GM20000 (cell line): ENCODE data around the gene SOX14.

ENCODE experiments used
- DNase-seq: peaks from one replicate; pipeline ENCODE4 v3.0.0; 2012; ENCODE audit warnings: low spot score
- CTCF ChIP-seq: IDR thresholded peaks from 2 replicates; pipeline ENCODE4 v1.5.1; 2012; ENCODE audit warnings: mild to moderate bottlenecking, control low read depth; ENCODE audit errors: extremely low read depth, missing control alignments

SOX14 gene

GRCh38 chr3:137809509-137809908 is 45.4 kb downstream of the SOX14 start:
- no peak for TF ChIP-seq CTCF
- DNase-seq = no peak

GRCh38 chr3:137812023-137812422 is 47.9 kb downstream of the SOX14 start:
- TF ChIP-seq CTCF = no peak
- no peak for DNase-seq

GRCh38 chr3:137815251-137815650 is 51.1 kb downstream of the SOX14 start:
- DNase-seq = no peak
- no peak for TF ChIP-seq CTCF
